H1 (cell line): ENCODE measurements around the gene OSBPL3. TPM values are rescaled to one million over a fixed set of nuclear protein-coding genes. Genes with fewer than 3 reads are reported as not detected.

Experiments
- CTCF ChIA-PET: fragments of 300-600 bp; sonication (Branson Sonifier 250); formaldehyde crosslinking; loops from one replicate; lab custom pipeline; 2021; ENCODE audit not compliant: partially characterized antibody; lab: Charles Lee
- POLR2A ChIA-PET: fragments of 300-600 bp; sonication (Branson Sonifier 250); formaldehyde crosslinking; loops from one replicate; lab custom pipeline; 2021; ENCODE audit warnings: inconsistent platforms; ENCODE audit not compliant: partially characterized antibody; lab: Charles Lee
- DNase-seq, 2 experiments: peaks; one replicate each; pipeline versions ENCODE4 v3.0.0 to v3.0.0-alpha.2; 2010 to 2022; ENCODE audit warnings: low spot score in 2 of 2, low read depth in 1 of 2, mixed read lengths in 1 of 2
- FAIRE-seq: peaks from 2 replicates; lab custom pipeline; 2011; peaks lifted over from hg19 to GRCh38; lab: Jason Lieb, UNC
- H2AFZ ChIP-seq: 2 replicates; pipeline ENCODE4 v1.8.1; 2012; ENCODE audit warnings: low read length, inconsistent platforms
- H2AK5ac ChIP-seq: 2 replicates; pipeline ENCODE4 v1.6.1; 2013; ENCODE audit warnings: low read depth, low read length
- H2BK120ac ChIP-seq: replicated peaks from 2 replicates; pipeline ENCODE3; 2013; ENCODE audit warnings: low read depth, low read length, inconsistent platforms
- H2BK12ac ChIP-seq: 2 replicates; pipeline ENCODE4 v1.6.1; 2013; ENCODE audit warnings: low read depth, low read length
- H2BK15ac ChIP-seq: 2 replicates; pipeline ENCODE4 v1.6.1; 2013; ENCODE audit warnings: low read length
- H2BK20ac ChIP-seq: 2 replicates; pipeline ENCODE4 v1.6.1; 2013; ENCODE audit warnings: low read length
- H2BK5ac ChIP-seq: 2 replicates; pipeline ENCODE4 v1.6.1; 2013; ENCODE audit warnings: low read depth, low read length
- H3K14ac ChIP-seq: 2 replicates; pipeline ENCODE4 v1.6.1; 2013; ENCODE audit warnings: inconsistent platforms; ENCODE audit not compliant: insufficient read length
- H3K18ac ChIP-seq: 2 replicates; pipeline ENCODE4 v1.6.1; 2013; ENCODE audit warnings: low read length; ENCODE audit errors: extremely low read depth
- H3K23ac ChIP-seq: 2 replicates; pipeline ENCODE4 v1.6.1; 2013; ENCODE audit warnings: inconsistent platforms; ENCODE audit not compliant: insufficient read length
- H3K23me2 ChIP-seq: 2 replicates; pipeline ENCODE4 v1.6.1; 2013; ENCODE audit warnings: low read depth, low read length
- H3K27ac ChIP-seq: 2 replicates; pipeline ENCODE4 v1.6.1; 2011; ENCODE audit warnings: low read depth, low read length, inconsistent platforms
- H3K27me3 ChIP-seq, 4 experiments: replicated peaks in 1 of 4; 1 replicate in 1 of 4; 2 replicates in 3 of 4; pipeline versions ENCODE4 v1.6.1 to v1.8.1; 2011 to 2013; ENCODE audit warnings: low read length in 3 of 4, mild to moderate bottlenecking in 3 of 4, inconsistent platforms in 2 of 4, mixed read lengths in 2 of 4, moderate library complexity in 1 of 4; ENCODE audit not compliant: control insufficient read depth in 3 of 4, insufficient read depth in 3 of 4; ENCODE audit errors: extremely low read depth in 1 of 4
- H3K36me3 ChIP-seq, 4 experiments: 2 replicates each; pipeline versions ENCODE4 v1.6.1 to v1.8.1; 2011 to 2013; ENCODE audit warnings: mild to moderate bottlenecking in 4 of 4, low read length in 3 of 4, moderate library complexity in 2 of 4, control low read depth in 1 of 4, inconsistent platforms in 1 of 4; ENCODE audit not compliant: insufficient read depth in 4 of 4, control insufficient read depth in 2 of 4
- H3K4ac ChIP-seq: replicated peaks from 2 replicates; pipeline ENCODE3; 2013; ENCODE audit warnings: low read length, low read depth, mixed read lengths, inconsistent platforms; ENCODE audit not compliant: insufficient read length
- H3K4me1 ChIP-seq, 4 experiments: replicated peaks in 1 of 4; 1 replicate in 1 of 4; 2 replicates in 3 of 4; pipeline versions ENCODE4 v1.6.1 to v1.8.1; 2011 to 2013; ENCODE audit warnings: low read length in 3 of 4, inconsistent platforms in 2 of 4, mixed read lengths in 1 of 4; ENCODE audit not compliant: insufficient read depth in 4 of 4, control insufficient read depth in 3 of 4
- H3K4me2 ChIP-seq, 2 experiments: 2 replicates each; pipeline versions ENCODE4 v1.6.1 to v1.8.1; 2011 to 2013; ENCODE audit warnings: low read depth in 2 of 2, low read length in 2 of 2, control low read depth in 1 of 2, inconsistent platforms in 1 of 2, mild to moderate bottlenecking in 1 of 2; ENCODE audit not compliant: insufficient read depth in 1 of 2
- H3K4me3 ChIP-seq, 4 experiments: fragments of 200-600, 300-600 bp in 1 of 4; sonication (generic), shearing (Covaris generic), sonication (Bioruptor Twin) in 1 of 4; 2 replicates each; pipeline versions ENCODE4 v1.5.1 to v1.8.1; 2011 to 2016; ENCODE audit warnings: low read length in 4 of 4, low read depth in 3 of 4, control low read depth in 2 of 4, inconsistent platforms in 2 of 4, mild to moderate bottlenecking in 2 of 4, mixed read lengths in 1 of 4, moderate library complexity in 1 of 4; ENCODE audit not compliant: insufficient read depth in 2 of 4; ENCODE audit errors: extremely low read depth in 1 of 4
- H3K56ac ChIP-seq: replicated peaks from 2 replicates; pipeline ENCODE3; 2013; ENCODE audit warnings: low read depth, mild to moderate bottlenecking, mixed read lengths, low read length, inconsistent platforms; ENCODE audit not compliant: insufficient read length
- H3K79me1 ChIP-seq: 2 replicates; pipeline ENCODE4 v1.6.1; 2013; ENCODE audit warnings: low read depth, low read length, control low read depth
- H3K79me2 ChIP-seq, 2 experiments: 2 replicates each; pipeline versions ENCODE4 v1.6.1 to v1.8.1; 2012 to 2013; ENCODE audit warnings: low read length in 2 of 2, mild to moderate bottlenecking in 2 of 2, inconsistent platforms in 1 of 2; ENCODE audit not compliant: insufficient read depth in 2 of 2, control insufficient read depth in 1 of 2
- H3K9ac ChIP-seq, 4 experiments: replicated peaks in 1 of 4; 1 replicate in 1 of 4; 2 replicates in 3 of 4; pipeline versions ENCODE4 v1.6.1 to v1.8.1; 2011 to 2013; ENCODE audit warnings: low read depth in 3 of 4, low read length in 3 of 4, control low read depth in 2 of 4, mild to moderate bottlenecking in 2 of 4, moderate library complexity in 2 of 4, inconsistent platforms in 1 of 4; ENCODE audit errors: extremely low read depth in 1 of 4
- H3K9me3 ChIP-seq, 2 experiments: 2 replicates each; pipeline versions ENCODE4 v1.6.1 to v1.8.1; 2012 to 2013; ENCODE audit warnings: mild to moderate bottlenecking in 2 of 2, moderate library complexity in 2 of 2, control low read depth in 1 of 2, inconsistent platforms in 1 of 2, low read depth in 1 of 2, low read length in 1 of 2, mixed read lengths in 1 of 2; ENCODE audit not compliant: insufficient read depth in 2 of 2
- H4K20me1 ChIP-seq, 2 experiments: replicated peaks in 1 of 2; 2 replicates each; pipeline versions ENCODE3 to v1.8.1; 2011 to 2013; ENCODE audit warnings: inconsistent platforms in 2 of 2, low read length in 2 of 2, mild to moderate bottlenecking in 1 of 2; ENCODE audit not compliant: insufficient read depth in 2 of 2, control insufficient read depth in 1 of 2
- H4K5ac ChIP-seq: 2 replicates; pipeline ENCODE4 v1.6.1; 2013; ENCODE audit warnings: low read length, low read depth, mixed read lengths, inconsistent platforms; ENCODE audit not compliant: insufficient read length
- H4K8ac ChIP-seq: 2 replicates; pipeline ENCODE4 v1.8.0; 2013; ENCODE audit warnings: mild to moderate bottlenecking, moderate library complexity, low read length, inconsistent platforms; ENCODE audit not compliant: insufficient read depth; ENCODE audit errors: extremely low read depth
- H4K91ac ChIP-seq: replicated peaks from 2 replicates; pipeline ENCODE3; 2013; ENCODE audit warnings: low read length, mixed read lengths, inconsistent platforms; ENCODE audit not compliant: insufficient read length
- BCL11A ChIP-seq, 2 experiments: IDR thresholded peaks; one replicate each; pipeline ENCODE4 v1.6.1; 2011; ENCODE audit warnings: low read depth in 2 of 2, low read length in 2 of 2, mild to moderate bottlenecking in 2 of 2
- WGBS, 2 experiments: shearing (Covaris generic) in 1 of 2; methylation state at CpG; one replicate each; pipeline versions ENCODE4 v1.1.6 to v1.1.7; 2013 to 2015; ENCODE audit warnings: low lambda C conversion rate in 2 of 2, mixed read lengths in 2 of 2, inconsistent platforms in 1 of 2, low coverage in 1 of 2, missing lambda C conversion rate in 1 of 2; ENCODE audit not compliant: insufficient replicate concordance in 2 of 2, insufficient coverage in 1 of 2, insufficient read length in 1 of 2; ENCODE audit errors: extremely low coverage in 1 of 2, missing lambda C conversion rate in 1 of 2; 5-methylcytosine and 5-hydroxymethylcytosine counted together
- polyA plus RNA-seq, 7 experiments: library from polyadenylated mRNA; depleted of rRNA in 3 of 7; stranded (reverse) in 5 of 7; unstranded in 2 of 7; fragments of >200 nt in 5 of 7; fragments of 200-250 nt in 2 of 7; gene quantifications; 1 replicate in 5 of 7; 2 replicates in 1 of 7; 4 replicates in 1 of 7; pipeline versions ENCODE4 v1.2.1 to v1.2.3, GENCODE V29; 2011 to 2013; ENCODE audit warnings: missing spikeins in 2 of 7, mixed read lengths in 2 of 7
- total RNA-seq: library from RNA; stranded (reverse); fragmentation: NEBNext Ultra II Directional; extraction: Animal tissue kit (Norgen Biotek cat#: 25700); gene quantifications from 2 replicates; pipeline ENCODE4 v1.2.1, GENCODE V29; 2021

OSBPL3 gene
- total and polyA plus RNA-seq, 2 of the 8 experiments (the other 6 are each of a cell fraction or from before 2014, with no cell fraction given), result 2.8 to 13.9 TPM

DNA sequence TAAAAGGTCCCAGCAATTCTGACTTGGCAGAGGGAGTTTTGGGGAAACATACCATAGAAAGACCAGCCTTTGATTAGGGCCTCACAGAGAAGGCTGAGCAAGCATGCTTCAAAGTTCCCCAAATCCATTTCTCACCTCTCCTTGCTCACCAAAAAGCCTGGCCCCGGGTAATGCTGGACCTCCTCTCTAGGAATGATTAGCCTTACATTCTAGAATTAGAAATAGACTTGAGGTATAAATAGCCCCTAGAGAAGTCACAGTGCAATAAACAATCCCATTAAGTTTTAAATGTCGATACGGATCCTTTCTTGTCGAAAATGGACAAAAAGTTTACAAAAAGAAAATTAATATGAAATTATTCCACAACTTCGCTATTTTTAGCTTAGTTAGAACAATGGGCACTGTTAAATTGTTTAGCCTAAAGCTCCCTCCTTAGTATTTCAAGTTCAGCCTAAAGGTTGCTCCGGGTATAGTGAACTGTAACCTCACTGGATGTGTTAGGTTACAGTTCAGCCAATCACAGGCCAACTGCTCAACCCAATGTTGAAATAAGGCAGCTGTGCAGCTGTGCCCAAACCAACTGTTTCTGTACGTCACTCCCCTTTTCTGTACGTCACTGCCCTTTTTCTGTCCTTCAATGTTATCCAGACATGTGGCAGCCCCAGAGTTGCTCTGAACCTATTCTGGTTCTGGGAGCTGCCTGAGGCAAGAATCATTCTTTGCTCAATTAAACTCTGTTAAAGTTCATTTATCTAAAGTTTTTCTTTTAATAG is 214.8 kb downstream of the OSBPL3 start:
- Histone ChIP-seq H2BK120ac (no peak overlapping the region), H3K27ac (no peak overlapping the region), H3K56ac (no peak overlapping the region), H3K18ac (no peak overlapping the region), H3K23me2 (no peaks in the 10 kb centered on the region; the same call in 1 of the 2 replicates), H2BK20ac (no peak overlapping the region), H3K9me3 (no peaks in the 10 kb centered on the region), H3K79me2 (no peaks in the 10 kb centered on the region), H3K4me3 (no peak overlapping the region), H4K20me1 (no peaks in the 10 kb centered on the region), H3K36me3 (no peaks in the 10 kb centered on the region), H4K91ac (no peak overlapping the region), H3K4me2 (no peak overlapping the region), H2BK15ac (no peak overlapping the region), H3K23ac (no peak overlapping the region), H2BK5ac (no peak overlapping the region), H2BK12ac (no peak overlapping the region), H3K4ac (no peak overlapping the region), H2AK5ac (no peak overlapping the region), H3K79me1 (no peaks in the 10 kb centered on the region), H4K5ac (no peak overlapping the region), H2AFZ (no peak overlapping the region), H4K8ac (no peak overlapping the region), H3K27me3 (peaks cover 0 to under 1% (median 0%) of the 10 kb centered on the region in 4 experiments; a peak in 1 of 7 replicates), H3K14ac (no peak overlapping the region), H3K4me1 (no peaks in the 10 kb centered on the region), H3K9ac (no peak overlapping the region)
- CTCF ChIA-PET, result interaction anchor here (0.8 to 1.5 kb wide), 3 partner anchors 42 to 329 kb away, joined by 4 to 6 read pairs (median 5); no protein-coding TSS in a partner anchor
- POLR2A ChIA-PET, result interaction anchor here (0.6 to 1.0 kb wide), 3 partner anchors 8 to 305 kb away, joined by 3 read pairs; partner anchors contain the start of gene GSDME
- DNase-seq (no peak), FAIRE-seq (no peak)
- TF ChIP-seq BCL11A (IDR thresholded peaks at IDR 0.05; ENCODE audit: low read depth in 2 of 2, low read length in 2 of 2), result no peak
- 84% methylated on average over 8 of the region's 8 CpGs; no CpG with 5 or more reads in 1 of the 2 experiments for WGBS, 2 experiments
